ENCODE measurements around the gene ODAD3.
A peak's percentile ranks its signal among the peaks of the same experiment; 100 is the strongest.

ODAD3 gene

DNA sequence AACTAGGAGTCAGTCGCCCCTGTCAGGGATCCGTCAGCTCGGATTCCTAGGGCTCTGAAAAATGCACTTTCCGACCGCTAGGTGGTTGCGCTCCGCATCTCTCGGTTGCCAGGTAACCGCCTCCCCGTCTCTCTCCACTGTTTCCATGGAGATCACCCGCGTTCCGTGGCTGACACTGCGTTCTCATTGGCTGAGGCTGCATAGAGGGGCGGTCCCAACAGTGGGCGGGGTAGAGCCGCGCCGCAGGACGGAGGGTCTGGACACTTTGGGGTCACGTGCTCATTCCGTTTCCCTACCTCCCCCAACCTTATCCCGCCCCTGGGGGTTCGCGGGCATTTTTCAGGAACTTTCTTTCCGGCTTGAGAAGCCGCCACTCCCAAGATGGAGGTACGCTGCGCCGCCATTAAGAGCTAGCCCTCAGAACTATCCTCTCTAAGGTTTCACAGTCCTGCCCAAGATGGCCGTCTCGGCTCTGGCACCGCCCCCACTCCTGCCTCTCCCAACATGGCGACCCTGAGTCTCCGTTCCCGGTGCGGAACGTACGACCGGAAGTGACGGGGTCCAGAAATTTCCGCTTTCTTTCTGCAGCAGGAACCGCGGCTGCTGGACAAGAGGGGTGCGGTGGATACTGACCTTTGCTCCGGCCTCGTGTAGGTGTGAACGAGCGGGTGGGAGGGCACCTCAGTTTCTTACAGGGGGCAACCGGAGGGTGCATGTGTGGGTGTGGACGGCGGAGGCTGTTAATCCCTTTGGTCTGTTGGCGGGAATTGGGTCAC lies at the start of gene ODAD3, which contains the start of gene PRKCSH:
Gene ODAD3, minus strand, starts transcription at position 65 of the 776 bp plus-strand sequence. CDS start 105 bp downstream, outside the sequence.
Gene PRKCSH, plus strand, starts transcription at position 579 of the 776 bp plus-strand sequence. CDS start 483 bp downstream, outside the sequence.
- H3K4me3 ChIP-seq (ENCODE audit: low read depth, low read length) = peak within 1 kb of the TSS; percentile 97
- peak; percentile 100 for DNase-seq (ENCODE audit: low read depth)
- TF ChIP-seq, protein P1, sequence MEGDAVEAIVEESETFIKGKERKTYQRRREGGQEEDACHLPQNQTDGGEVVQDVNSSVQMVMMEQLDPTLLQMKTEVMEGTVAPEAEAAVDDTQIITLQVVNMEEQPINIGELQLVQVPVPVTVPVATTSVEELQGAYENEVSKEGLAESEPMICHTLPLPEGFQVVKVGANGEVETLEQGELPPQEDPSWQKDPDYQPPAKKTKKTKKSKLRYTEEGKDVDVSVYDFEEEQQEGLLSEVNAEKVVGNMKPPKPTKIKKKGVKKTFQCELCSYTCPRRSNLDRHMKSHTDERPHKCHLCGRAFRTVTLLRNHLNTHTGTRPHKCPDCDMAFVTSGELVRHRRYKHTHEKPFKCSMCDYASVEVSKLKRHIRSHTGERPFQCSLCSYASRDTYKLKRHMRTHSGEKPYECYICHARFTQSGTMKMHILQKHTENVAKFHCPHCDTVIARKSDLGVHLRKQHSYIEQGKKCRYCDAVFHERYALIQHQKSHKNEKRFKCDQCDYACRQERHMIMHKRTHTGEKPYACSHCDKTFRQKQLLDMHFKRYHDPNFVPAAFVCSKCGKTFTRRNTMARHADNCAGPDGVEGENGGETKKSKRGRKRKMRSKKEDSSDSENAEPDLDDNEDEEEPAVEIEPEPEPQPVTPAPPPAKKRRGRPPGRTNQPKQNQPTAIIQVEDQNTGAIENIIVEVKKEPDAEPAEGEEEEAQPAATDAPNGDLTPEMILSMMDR (conservative IDR thresholded peaks at IDR 0.05; ENCODE audit: low read depth, low read length) = peak; percentile 83

DNA sequence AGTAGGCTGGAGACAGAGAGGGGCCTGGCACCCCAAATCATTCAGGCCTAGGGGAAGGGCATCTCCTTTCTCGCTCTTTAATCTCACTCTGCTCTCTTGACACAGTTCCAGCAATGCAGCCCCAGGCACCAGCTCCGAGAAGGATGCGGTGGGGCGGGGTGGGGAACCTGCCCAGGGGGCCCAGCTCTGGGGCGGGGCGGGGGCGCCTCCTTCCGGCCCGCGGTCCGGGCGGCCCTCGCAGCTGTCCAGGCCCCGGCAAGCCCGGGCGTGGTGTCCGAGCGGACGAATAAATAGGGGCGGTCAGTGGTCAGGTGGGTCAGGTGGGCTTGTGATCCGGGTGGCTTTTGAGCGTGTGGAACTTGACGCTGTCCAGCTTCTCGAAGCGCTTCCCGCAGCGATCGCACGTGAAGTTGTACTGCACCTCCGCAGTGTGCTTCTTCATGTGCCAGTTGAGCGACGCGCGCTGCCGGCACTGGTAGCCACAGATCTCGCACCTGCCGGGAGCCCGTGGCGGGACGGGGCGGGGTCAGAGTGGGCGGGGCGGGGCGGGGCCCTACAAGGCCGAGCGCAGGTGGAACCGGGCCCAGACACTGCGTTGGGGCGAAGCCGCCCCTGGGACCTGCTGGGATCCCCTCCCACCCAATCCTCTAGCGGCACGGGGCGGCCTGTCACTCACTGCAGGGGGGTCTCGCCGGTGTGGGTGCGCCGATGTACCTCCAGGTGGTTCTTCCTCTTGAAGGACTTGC lies 48.6 kb upstream of the ODAD3 start:
- TF ChIP-seq, protein P1 (conservative IDR thresholded peaks at IDR 0.05; ENCODE audit: low read depth, low read length) = no peak
- DNase-seq (ENCODE audit: low read depth) = no peak
- no peak overlapping the region for H3K4me3 ChIP-seq (ENCODE audit: low read depth, low read length)

DNA sequence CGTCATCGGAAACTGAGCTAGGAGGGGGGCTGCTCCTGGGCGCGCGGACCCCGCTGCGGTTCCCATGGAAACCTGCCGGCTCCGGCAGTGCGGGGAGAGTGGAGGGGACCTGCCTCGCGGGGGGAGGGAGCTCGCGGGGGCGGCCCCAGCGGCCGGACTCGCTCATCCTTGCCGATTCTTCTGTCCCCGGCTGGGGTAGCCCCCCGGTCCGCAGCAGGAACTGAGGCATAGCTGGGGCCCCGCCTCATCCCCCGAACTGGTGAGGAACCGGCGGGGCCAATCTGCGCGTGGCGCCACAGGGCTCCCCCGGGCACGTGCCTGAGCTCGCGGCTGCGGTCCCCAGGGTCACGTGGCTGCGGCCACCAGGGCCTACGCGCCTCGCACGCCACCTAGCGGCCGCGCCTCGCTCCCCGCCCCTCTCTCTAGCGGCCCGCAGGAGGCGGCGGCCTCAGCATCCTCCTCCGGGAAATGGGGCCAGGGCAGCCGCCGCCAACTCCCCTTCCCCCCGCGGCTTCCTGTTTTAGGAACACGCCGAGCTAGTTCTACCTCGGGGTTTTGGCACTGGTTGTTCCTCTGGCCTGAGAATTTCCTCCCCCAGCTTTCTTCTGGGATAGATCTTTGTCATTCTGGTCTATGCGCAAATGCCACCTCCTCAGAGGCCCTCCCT lies 47.6 kb upstream of the ODAD3 start:
- DNase-seq (ENCODE audit: low read depth) = peak; percentile 84
- peak overlapping the region; percentile 53 for H3K4me3 ChIP-seq (ENCODE audit: low read depth, low read length)
- TF ChIP-seq, protein P1 (conservative IDR thresholded peaks at IDR 0.05; ENCODE audit: low read depth, low read length) = peak; percentile 64

DNA sequence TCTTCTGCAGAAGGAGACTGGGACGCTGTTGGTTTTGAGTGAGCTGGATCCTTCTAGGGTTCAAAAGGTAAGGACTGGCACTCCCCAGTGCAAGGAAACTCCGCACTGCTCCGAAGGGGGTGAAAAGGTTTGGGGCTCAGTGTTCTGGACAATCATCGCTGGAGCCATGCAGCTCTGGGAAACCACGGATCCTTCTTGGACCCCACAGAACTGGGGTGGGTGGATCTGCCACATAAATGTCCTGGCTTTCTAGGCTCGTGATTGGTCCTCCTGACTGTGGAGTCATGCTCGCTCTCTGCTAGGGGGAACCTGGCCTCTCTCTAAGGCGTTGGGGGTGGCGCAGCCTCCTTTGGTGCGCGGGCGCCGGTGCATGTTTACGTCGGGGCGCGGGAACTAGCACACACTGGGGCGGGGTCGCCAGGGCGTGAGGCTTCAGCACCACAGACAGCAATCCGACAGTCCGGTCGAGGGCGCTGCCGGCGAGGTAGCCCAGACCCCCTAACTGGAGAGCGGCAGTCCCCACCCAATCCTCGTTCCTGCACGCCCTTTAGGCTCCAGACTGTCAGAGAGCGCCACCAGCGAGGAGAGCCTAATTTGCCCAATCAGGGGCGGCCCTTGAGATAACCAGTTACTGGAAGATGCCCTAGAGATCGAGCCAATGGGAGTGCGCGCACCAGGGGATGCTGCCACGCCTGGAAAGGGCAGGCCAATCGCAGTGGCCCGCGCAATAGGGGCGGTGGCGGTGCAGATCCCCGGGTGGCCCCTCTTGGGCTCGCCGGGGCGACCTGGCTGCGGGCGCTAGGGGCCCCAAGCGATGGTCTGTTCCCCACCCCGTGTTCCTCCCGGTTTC lies 46.8 kb upstream of the ODAD3 start:
- peak overlapping the region; percentile 53 for H3K4me3 ChIP-seq (ENCODE audit: low read depth, low read length)
- TF ChIP-seq, protein P1 (conservative IDR thresholded peaks at IDR 0.05; ENCODE audit: low read depth, low read length) = no peak

DNA sequence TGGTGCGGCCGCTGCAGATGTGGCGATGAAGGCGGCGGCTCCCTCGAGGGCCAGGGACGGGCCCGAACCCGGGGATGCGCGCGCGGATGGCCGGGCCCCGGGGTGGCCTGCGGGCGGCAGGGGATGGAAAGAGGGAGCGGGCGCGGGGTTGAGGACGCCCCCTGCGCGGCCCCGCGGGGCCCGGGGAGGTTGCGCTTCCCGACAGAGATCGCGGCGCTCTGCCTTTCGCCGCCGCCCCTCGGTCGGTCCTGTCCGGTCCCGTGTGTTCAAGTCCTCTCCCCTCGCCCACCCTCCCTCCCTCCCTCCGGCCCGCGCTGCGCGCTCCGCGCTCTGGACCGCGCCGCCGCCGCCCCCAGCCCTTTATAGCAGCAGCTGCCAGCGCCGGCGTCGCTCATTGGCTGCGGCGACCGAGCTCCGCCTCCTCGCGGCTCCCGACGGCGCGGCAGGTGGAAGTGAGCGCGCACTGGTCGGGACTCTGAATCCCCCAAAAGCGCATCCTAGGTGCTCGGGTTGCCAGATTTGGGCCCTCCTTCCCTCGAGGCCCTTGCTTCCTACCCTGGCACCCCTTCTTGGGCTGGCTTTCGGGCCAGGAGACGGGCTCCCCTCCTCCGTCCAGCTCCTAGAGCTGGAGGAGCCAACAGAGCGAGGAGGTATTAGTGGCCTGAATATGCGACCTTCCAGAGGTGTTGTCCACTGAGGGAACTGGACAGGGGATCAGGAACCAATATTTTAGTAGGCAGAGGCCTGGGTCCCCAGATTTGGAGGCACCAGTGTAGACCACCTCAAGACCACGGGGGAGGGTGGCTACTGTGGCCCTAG lies 46.0 kb upstream of the ODAD3 start, which contains the start of gene ELAVL3:
Gene ELAVL3, minus strand, starts transcription at position 332 of the 819 bp plus-strand sequence. CDS start 438 bp downstream, outside the sequence.
- no peak within 1 kb of the TSS for H3K4me3 ChIP-seq (ENCODE audit: low read depth, low read length)
- TF ChIP-seq, protein P1 (conservative IDR thresholded peaks at IDR 0.05; ENCODE audit: low read depth, low read length) = no peak
- no peak for DNase-seq (ENCODE audit: low read depth)

More for the DNA sequence above, 46.8 kb upstream of the ODAD3 start:
- peak; percentile 90 for DNase-seq (ENCODE audit: low read depth)

Measured in choroid plexus epithelial cell (primary cell).